ENCODE results near the gene SERHL2. TPM values are rescaled to one million over a fixed set of nuclear protein-coding genes. Genes with fewer than 3 reads are reported as not detected.
"Not testable (repeated sequence)": the region's sequence is repeated elsewhere in the genome, so short reads cannot be mapped to it uniquely, and the experiment has no call there.

The SERHL2 gene
- total and polyA plus RNA-seq, 2 donors from 2014 or later: 3.1 to 4.9 TPM

DNA sequence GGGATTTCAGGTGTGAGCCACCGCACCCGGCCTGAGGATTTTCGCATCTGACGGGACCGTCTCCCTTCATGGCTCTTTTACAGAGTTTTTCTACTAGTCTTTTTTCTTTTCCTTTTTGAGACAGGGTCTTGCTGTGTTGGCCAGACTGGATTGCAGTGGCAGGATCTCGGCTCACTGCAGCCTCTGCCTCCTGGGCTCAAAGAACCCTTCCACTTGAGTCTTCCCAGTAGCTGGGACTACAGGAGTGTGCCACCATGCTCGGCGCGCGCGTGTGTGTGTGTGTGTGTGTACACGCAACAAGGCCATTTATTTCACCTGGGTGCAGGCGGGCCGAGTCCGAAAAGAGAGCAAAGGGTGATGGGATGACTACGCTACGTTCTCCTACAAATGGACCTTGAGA, 10.9 kb downstream of the SERHL2 start:
- FAIRE-seq: no peak
- Histone ChIP-seq H3K27me3 (ENCODE audit: control insufficient read depth, insufficient read depth, low read length) (no peaks in the 10 kb centered on the region), H3K9ac (ENCODE audit: low read length in 3 of 3) (no peak overlapping the region), H3K36me3 (ENCODE audit: control insufficient read depth in 2 of 3, insufficient read depth in 3 of 3, low read length in 3 of 3) (no peaks in the 10 kb centered on the region), H3K4me3 (ENCODE audit: low read length in 3 of 3) (no peak overlapping the region), H3K9me3 (ENCODE audit: control insufficient read depth in 2 of 3, insufficient read depth in 1 of 3, low read length in 3 of 3) (no peaks in the 10 kb centered on the region), H3K4me1 (ENCODE audit: control insufficient read depth in 2 of 3, insufficient read depth in 2 of 3, low read depth in 1 of 3, low read length in 3 of 3) (peaks cover 0 to 9% (median 5%) of the 10 kb centered on the region in 3 donors), H3K27ac (ENCODE audit: low read depth in 2 of 2, low read length in 2 of 2) (no peak overlapping the region)
- intact Hi-C loops (cut with DNase I): no loop called here
- TF ChIP-seq, protein P1, sequence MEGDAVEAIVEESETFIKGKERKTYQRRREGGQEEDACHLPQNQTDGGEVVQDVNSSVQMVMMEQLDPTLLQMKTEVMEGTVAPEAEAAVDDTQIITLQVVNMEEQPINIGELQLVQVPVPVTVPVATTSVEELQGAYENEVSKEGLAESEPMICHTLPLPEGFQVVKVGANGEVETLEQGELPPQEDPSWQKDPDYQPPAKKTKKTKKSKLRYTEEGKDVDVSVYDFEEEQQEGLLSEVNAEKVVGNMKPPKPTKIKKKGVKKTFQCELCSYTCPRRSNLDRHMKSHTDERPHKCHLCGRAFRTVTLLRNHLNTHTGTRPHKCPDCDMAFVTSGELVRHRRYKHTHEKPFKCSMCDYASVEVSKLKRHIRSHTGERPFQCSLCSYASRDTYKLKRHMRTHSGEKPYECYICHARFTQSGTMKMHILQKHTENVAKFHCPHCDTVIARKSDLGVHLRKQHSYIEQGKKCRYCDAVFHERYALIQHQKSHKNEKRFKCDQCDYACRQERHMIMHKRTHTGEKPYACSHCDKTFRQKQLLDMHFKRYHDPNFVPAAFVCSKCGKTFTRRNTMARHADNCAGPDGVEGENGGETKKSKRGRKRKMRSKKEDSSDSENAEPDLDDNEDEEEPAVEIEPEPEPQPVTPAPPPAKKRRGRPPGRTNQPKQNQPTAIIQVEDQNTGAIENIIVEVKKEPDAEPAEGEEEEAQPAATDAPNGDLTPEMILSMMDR (IDR thresholded peaks at IDR 0.05; ENCODE audit: borderline replicate concordance, extremely low read depth, insufficient read depth): no peak
- DNase-seq: no peak

DNA sequence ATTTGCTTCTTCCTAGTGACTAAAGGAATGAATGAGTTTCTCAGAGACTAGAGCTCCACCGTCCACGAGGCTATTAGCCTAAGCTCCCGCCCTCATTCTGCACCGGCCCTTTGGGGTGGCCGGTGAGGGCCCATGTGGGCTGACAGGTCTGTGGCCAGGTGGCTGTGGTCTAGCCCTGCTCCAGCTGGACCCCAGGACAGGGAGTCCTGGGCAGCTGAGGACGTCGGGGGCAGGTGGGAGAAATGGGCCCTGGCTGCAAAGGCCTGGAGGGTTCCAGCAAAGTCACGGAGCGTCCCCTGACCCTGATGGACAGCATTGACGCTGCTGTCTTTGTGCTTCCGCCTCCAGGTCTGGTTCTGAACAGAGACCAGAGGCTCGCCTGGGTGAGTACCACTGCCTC, 12.2 kb downstream of the SERHL2 start:
- H3K27ac ChIP-seq (ENCODE audit: low read depth in 2 of 2, low read length in 2 of 2): no peak overlapping the region
- no peaks in the 10 kb centered on the region for H3K36me3 ChIP-seq (ENCODE audit: control insufficient read depth in 2 of 3, insufficient read depth in 3 of 3, low read length in 3 of 3)
- TF ChIP-seq, protein P1 (IDR thresholded peaks at IDR 0.05; ENCODE audit: borderline replicate concordance, extremely low read depth, insufficient read depth): no peak
- no peak for FAIRE-seq
- peaks cover 0 to 9% (median 5%) of the 10 kb centered on the region in 3 donors for H3K4me1 ChIP-seq (ENCODE audit: control insufficient read depth in 2 of 3, insufficient read depth in 2 of 3, low read depth in 1 of 3, low read length in 3 of 3)
- H3K4me3 ChIP-seq (ENCODE audit: low read length in 3 of 3): no peak overlapping the region
- DNase-seq: no peak
- no peaks in the 10 kb centered on the region for H3K9me3 ChIP-seq (ENCODE audit: control insufficient read depth in 2 of 3, insufficient read depth in 1 of 3, low read length in 3 of 3)
- H3K27me3 ChIP-seq (ENCODE audit: control insufficient read depth, insufficient read depth, low read length): no peaks in the 10 kb centered on the region
- H3K9ac ChIP-seq (ENCODE audit: low read length in 3 of 3): no peak overlapping the region
- intact Hi-C loops (cut with DNase I): no loop called here

DNA sequence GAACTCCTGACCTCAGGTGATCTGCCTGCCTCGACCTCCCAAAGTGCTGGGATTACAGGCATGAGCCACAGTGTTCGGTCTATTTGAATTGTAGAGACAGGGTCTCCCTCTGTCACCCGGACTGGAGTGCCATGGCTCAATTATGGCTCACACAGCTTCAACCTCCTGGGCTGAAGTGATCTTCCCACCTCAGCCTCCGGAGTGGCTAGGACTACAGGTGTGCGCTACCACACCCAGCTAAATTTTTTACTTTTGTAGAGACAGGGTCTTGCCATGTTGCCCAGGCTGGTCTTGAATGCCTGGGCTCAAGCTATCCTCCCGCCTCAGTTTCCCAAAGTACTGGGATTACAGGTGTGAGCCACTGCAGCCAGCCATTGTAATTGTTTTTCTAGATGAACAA, 14.2 kb downstream of the SERHL2 start:
- DNase-seq; H3K4me1 ChIP-seq (ENCODE audit: control insufficient read depth in 2 of 3, insufficient read depth in 2 of 3, low read depth in 1 of 3, low read length in 3 of 3); H3K9me3 ChIP-seq (ENCODE audit: control insufficient read depth in 2 of 3, insufficient read depth in 1 of 3, low read length in 3 of 3); H3K27ac ChIP-seq (ENCODE audit: low read depth in 2 of 2, low read length in 2 of 2); FAIRE-seq; H3K4me3 ChIP-seq (ENCODE audit: low read length in 3 of 3); H3K27me3 ChIP-seq (ENCODE audit: control insufficient read depth, insufficient read depth, low read length); H3K9ac ChIP-seq (ENCODE audit: low read length in 3 of 3); H3K36me3 ChIP-seq (ENCODE audit: control insufficient read depth in 2 of 3, insufficient read depth in 3 of 3, low read length in 3 of 3); intact Hi-C loops (cut with DNase I): not testable (repeated sequence)

DNA sequence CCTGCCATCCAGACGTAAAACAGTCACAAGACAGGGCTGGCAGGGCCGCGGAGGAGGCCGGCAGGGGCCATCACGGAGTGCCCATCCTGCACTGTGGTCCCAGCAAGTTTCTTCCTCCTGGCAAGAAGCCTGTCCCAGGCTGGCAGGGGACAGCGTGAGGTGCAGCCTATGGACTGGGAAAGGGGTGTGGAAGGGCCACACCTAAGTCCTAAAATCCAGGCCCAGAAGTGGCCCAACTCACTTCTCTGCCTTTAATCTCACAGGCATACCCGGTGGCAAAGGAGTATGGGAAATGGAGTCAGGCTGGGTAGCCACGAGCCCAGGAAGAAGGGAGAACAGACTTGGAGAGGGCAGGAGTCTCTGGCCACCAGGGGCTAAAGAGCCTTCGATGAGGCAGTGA, 16.8 kb downstream of the SERHL2 start:
- intact Hi-C loops (cut with DNase I); H3K9me3 ChIP-seq (ENCODE audit: control insufficient read depth in 2 of 3, insufficient read depth in 1 of 3, low read length in 3 of 3); FAIRE-seq; H3K4me1 ChIP-seq (ENCODE audit: control insufficient read depth in 2 of 3, insufficient read depth in 2 of 3, low read depth in 1 of 3, low read length in 3 of 3); H3K27me3 ChIP-seq (ENCODE audit: control insufficient read depth, insufficient read depth, low read length); H3K9ac ChIP-seq (ENCODE audit: low read length in 3 of 3); H3K4me3 ChIP-seq (ENCODE audit: low read length in 3 of 3); H3K27ac ChIP-seq (ENCODE audit: low read depth in 2 of 2, low read length in 2 of 2); H3K36me3 ChIP-seq (ENCODE audit: control insufficient read depth in 2 of 3, insufficient read depth in 3 of 3, low read length in 3 of 3); DNase-seq: not testable (repeated sequence)

DNA sequence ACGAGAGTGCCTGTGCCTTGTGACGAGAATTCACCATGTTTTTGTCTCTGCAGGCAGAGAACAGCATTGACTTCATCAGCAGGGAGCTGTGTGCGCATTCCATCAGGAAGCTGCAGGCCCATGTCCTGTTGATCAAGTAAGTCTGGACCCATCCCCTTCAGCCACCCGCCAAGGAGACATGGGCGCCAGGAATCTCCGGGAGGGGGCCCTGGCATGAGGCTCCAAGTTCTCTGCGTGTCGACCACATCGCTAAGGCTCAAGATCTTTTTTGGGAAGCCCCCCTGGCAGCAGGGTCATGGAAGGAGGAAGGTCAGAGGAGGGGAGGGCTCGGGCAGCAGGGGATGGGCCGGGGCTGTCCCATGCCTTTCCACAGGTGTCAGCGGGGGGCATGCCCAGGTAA, 17.3 kb downstream of the SERHL2 start:
- H3K27ac ChIP-seq (ENCODE audit: low read depth in 2 of 2, low read length in 2 of 2); DNase-seq; H3K36me3 ChIP-seq (ENCODE audit: control insufficient read depth in 2 of 3, insufficient read depth in 3 of 3, low read length in 3 of 3); FAIRE-seq; H3K9me3 ChIP-seq (ENCODE audit: control insufficient read depth in 2 of 3, insufficient read depth in 1 of 3, low read length in 3 of 3); H3K4me3 ChIP-seq (ENCODE audit: low read length in 3 of 3); H3K9ac ChIP-seq (ENCODE audit: low read length in 3 of 3); intact Hi-C loops (cut with DNase I); H3K27me3 ChIP-seq (ENCODE audit: control insufficient read depth, insufficient read depth, low read length); H3K4me1 ChIP-seq (ENCODE audit: control insufficient read depth in 2 of 3, insufficient read depth in 2 of 3, low read depth in 1 of 3, low read length in 3 of 3): not testable (repeated sequence)

DNA sequence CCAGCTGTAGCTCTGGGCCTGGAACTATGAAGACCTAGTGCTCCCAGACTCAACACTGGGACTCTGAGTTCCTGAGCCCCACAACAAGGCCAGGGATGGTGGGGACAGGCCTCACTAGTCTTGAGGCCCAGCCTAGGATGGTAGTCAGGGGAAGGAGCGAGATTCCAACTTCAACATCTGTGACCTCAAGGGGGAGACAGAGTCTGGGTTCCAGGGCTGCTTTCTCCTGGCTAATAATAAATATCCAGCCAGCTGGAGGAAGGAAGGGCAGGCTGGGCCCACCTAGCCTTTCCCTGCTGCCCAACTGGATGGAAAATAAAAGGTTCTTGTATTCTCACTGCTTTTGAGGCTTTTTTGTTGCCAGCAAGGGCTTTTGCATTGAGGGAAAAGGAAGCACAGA, 20.3 kb downstream of the SERHL2 start:
- FAIRE-seq; H3K27me3 ChIP-seq (ENCODE audit: control insufficient read depth, insufficient read depth, low read length); H3K9me3 ChIP-seq (ENCODE audit: control insufficient read depth in 2 of 3, insufficient read depth in 1 of 3, low read length in 3 of 3); H3K4me1 ChIP-seq (ENCODE audit: control insufficient read depth in 2 of 3, insufficient read depth in 2 of 3, low read depth in 1 of 3, low read length in 3 of 3); H3K27ac ChIP-seq (ENCODE audit: low read depth in 2 of 2, low read length in 2 of 2); H3K4me3 ChIP-seq (ENCODE audit: low read length in 3 of 3); H3K9ac ChIP-seq (ENCODE audit: low read length in 3 of 3); intact Hi-C loops (cut with DNase I); DNase-seq; H3K36me3 ChIP-seq (ENCODE audit: control insufficient read depth in 2 of 3, insufficient read depth in 3 of 3, low read length in 3 of 3): not testable (repeated sequence)

DNA sequence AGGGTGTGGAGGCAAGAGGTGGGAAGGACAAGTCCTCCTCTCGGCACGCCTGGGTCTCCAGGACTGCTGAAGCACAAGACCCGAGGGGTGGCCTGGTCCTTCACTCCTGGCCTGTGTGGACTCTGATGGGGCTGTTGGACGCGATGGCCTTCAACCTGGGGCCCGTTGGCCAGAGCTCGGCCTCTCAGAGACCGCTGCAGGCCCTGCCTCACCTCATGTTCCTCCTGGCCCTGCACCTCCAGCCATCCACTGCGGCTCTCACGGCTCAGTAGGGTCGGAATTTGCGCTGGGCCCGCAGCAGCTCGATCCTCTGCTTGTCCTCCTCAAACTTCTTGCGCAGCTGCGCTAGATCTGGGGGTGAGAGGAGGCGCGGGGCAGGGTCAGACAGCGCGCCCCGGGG, 20.7 kb downstream of the SERHL2 start:
- intact Hi-C loops (cut with DNase I); H3K27ac ChIP-seq (ENCODE audit: low read depth in 2 of 2, low read length in 2 of 2); H3K9me3 ChIP-seq (ENCODE audit: control insufficient read depth in 2 of 3, insufficient read depth in 1 of 3, low read length in 3 of 3); FAIRE-seq; H3K27me3 ChIP-seq (ENCODE audit: control insufficient read depth, insufficient read depth, low read length); H3K9ac ChIP-seq (ENCODE audit: low read length in 3 of 3); H3K4me1 ChIP-seq (ENCODE audit: control insufficient read depth in 2 of 3, insufficient read depth in 2 of 3, low read depth in 1 of 3, low read length in 3 of 3); H3K36me3 ChIP-seq (ENCODE audit: control insufficient read depth in 2 of 3, insufficient read depth in 3 of 3, low read length in 3 of 3); H3K4me3 ChIP-seq (ENCODE audit: low read length in 3 of 3): not testable (repeated sequence)
- peak in 1 of 5 donors; percentile 32 for DNase-seq
